ENCODE data around the gene RAB6B.

RAB6B gene

GRCh38 chr3:133934073-133934970 lies 38.6 kb upstream of the RAB6B start:
- no peak for TF ChIP-seq REST (IDR thresholded peaks at IDR 0.05; ENCODE audit: insufficient replicate concordance, low read depth)
- TF ChIP-seq SPI1 (IDR thresholded peaks at IDR 0.05; ENCODE audit: borderline replicate concordance, low read depth) = peak; percentile 41; the same call in 1 of the 2 replicates
- TF ChIP-seq GABPA (IDR thresholded peaks at IDR 0.05; ENCODE audit: low read depth) = no peak
- DNase-seq (ENCODE audit: low read depth in 1 of 2, low spot score in 1 of 2) = no peak
- Histone ChIP-seq H3K27ac (replicated peaks) (no peak overlapping the region), H3K4me3 (replicated peaks; ENCODE audit: insufficient read depth, low read length) (no peak overlapping the region), H3K27me3 (ENCODE audit: insufficient read depth, poor library complexity, severe bottlenecking) (no peaks in the 10 kb centered on the region)

GRCh38 chr3:133933097-133934024 lies 37.7 kb upstream of the RAB6B start:
- H3K27ac ChIP-seq (replicated peaks) = no peak overlapping the region
- DNase-seq (ENCODE audit: low read depth in 1 of 2, low spot score in 1 of 2) = no peak

More at GRCh38 chr3:133933097-133934024, 37.7 kb upstream of the RAB6B start:
- H3K4me3 ChIP-seq (replicated peaks; ENCODE audit: insufficient read depth, low read length) = no peak overlapping the region
- H3K27me3 ChIP-seq (ENCODE audit: insufficient read depth, poor library complexity, severe bottlenecking) = no peaks in the 10 kb centered on the region
- no peak for TF ChIP-seq GABPA (IDR thresholded peaks at IDR 0.05; ENCODE audit: low read depth)
- TF ChIP-seq CTCF (IDR thresholded peaks at IDR 0.05; ENCODE audit: insufficient read depth, low read length) = no peak
- no peak for TF ChIP-seq SPI1 (IDR thresholded peaks at IDR 0.05; ENCODE audit: borderline replicate concordance, low read depth)
- TF ChIP-seq POLR2AphosphoS5 (IDR thresholded peaks at IDR 0.05; ENCODE audit: low read depth) = no peak
- TF ChIP-seq REST (IDR thresholded peaks at IDR 0.05; ENCODE audit: insufficient replicate concordance, low read depth) = no peak

Measured in HL-60 (cell line).